ENCODE data around the gene IL7R.
"Not testable (repeated sequence)": the region's sequence is repeated elsewhere in the genome, so short reads cannot be mapped to it uniquely, and the experiment has no call there.

IL7R gene

GRCh38 chr5:35845508-35845907, 11.2 kb upstream of the IL7R start:
- DNase-seq: not testable (repeated sequence)

- DNase-seq: no peak
Observed at GRCh38 chr5:35847491-35847890, 9.2 kb upstream of the IL7R start.

DNA sequence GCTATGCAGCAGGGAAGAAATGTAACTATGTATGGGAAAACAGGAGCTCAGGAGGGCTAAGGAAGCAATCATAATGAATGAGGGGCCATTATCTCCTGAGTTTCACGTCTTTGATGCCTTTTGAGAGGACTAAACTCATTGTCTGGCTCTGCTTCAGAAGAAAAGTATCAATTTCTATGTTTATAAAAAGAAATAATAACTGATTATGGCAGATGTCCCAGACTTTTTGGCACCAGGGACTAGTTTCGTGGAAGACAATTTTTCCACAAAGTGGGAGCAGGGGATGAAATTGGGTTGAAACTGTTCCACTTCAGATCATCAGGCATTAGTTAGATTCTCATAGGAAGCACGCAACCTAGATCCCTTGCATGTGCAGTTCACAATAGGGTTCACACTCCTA, 8.7 kb upstream of the IL7R start:
- DNase-seq: no peak

DNA sequence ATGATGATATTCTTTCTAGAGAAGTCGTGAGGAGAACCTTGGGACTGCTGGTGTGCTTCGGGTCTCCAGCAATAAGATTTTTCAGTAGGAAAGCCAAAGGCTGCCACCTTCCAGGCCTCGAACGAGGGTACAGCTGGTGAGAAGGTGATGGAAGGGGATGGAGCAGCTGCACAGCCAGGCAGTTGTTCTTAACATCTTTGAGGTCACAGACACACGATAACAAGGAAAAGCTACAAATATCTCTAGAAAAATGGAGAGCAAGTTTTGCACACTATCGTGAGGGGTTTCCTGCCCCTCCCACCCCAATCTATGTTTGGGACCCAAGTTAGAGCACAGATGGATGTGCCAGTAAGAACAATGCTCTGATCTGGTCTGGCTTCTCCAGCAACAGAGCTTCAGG, 6.8 kb upstream of the IL7R start:
- no peak for DNase-seq

- no peak for DNase-seq
Observed at GRCh38 chr5:35850967-35851680, 5.6 kb upstream of the IL7R start.

- peak; percentile 75 for DNase-seq
Observed at GRCh38 chr5:35852084-35852734, 4.5 kb upstream of the IL7R start.

- DNase-seq: no peak
Observed at GRCh38 chr5:35852773-35853172, 3.9 kb upstream of the IL7R start.

DNA sequence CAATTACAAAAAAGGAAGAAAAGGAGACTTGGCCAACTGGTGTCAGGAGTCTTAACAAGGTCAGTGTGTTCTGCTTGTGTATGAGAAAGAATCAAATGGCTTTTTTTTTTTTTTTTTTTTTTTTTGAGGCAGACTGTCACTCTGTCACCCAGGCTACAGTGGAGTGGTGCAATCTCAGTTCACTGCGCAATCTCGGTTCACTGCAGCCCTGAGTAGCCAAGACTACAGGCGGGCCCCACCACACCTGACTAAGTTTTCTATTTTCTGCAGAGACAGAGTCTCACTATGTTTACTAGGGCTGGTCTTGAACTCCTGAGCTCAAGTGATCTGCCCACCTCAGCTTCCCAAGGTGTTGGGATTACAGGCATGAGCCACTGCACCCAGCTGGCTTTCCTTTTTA, 3.1 kb upstream of the IL7R start:
- DNase-seq: peak; percentile 87

GRCh38 chr5:35854248-35854647, 2.4 kb upstream of the IL7R start:
- DNase-seq: peak; percentile 94

DNA sequence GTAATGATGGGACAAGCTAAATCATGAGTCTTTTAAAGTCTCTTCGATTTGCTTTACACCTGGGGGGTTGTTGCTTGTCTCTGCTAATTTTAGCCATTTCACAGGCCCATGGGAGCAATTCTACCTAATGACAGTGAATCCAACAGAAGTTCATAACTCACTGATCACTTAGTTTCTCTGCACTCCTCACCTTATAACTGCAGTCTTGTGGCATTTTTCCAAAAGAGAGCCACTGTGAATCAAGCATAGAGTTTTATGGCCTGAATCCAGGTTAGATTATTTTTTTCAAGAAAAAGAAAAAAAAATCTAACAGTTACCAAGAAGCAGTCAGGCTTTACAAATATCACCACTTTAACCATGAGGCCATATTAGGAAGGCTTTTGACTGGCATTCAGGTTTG, 1.5 kb upstream of the IL7R start:
- DNase-seq: no peak

DNA sequence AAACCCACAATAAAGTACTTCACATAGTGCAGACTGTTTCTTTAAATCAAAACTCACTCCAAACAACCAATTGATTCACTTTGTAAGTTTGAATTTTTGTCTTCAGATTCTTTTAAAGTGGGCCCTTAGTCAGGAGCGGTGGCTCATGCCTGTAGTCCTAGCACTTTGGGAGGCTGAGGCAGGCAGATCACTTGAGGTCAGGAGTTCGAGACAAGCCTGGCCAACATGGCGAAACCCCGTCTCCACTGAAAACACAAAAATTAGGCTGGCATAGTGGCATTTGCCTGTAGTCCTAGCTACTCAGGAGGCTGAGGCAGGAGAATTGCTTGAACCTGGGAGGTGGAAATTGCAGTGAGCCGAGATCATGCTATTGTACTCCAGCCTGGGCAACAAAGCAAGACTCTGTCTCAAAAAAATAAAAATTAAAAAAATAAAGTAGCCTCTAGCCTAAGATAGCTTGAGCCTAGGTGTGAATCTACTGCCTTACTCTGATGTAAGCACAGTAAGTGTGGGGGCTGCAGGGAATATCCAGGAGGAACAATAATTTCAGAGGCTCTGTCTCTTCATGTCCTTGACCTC, 416 bp upstream of the IL7R start:
- DNase-seq: not testable (repeated sequence)

GRCh38 chr5:35857606-35858205, 1.0 kb downstream of the IL7R start:
- peak; percentile 46 for DNase-seq

DNA sequence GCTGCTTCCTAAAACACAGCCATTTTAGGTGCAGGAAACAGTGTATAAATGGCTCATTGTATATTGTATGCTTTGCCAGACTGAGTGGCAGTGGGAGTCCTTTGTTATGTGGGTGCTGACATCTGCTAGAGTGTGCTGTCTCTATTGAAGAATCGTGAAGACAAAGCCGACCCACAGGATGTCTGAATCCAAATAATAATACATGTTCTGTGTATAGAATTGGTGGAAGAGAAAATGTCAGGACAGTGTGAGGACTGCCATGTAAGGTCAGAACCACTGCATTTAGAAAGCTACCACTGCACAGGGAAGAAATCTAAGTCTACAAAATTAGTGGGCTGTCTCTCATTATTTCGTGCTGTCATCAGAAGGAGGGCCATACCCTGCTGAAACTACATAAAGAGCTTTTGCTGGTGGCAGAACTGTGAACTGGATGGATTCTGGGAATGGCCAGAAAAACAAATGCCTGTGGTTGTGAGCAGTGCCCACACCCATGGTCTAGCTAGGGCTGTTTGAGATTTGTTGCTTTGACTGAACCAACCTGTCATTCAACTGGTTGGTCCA, 2.5 kb downstream of the IL7R start:
- DNase-seq: peak; percentile 60

DNA sequence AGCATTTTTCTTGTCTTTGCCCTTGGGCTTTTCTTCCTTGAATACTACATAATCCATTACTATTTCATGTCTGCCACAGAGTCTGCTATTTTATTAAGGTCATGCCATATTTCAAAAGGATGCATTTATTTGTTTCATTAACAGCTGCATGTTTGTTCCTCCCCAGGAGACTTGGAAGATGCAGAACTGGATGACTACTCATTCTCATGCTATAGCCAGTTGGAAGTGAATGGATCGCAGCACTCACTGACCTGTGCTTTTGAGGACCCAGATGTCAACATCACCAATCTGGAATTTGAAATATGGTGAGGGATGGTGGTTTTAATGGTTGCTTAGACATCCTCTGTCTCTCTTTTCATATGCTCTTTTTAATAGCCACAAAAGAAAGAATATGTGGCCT, 4.0 kb downstream of the IL7R start:
- DNase-seq: no peak

DNA sequence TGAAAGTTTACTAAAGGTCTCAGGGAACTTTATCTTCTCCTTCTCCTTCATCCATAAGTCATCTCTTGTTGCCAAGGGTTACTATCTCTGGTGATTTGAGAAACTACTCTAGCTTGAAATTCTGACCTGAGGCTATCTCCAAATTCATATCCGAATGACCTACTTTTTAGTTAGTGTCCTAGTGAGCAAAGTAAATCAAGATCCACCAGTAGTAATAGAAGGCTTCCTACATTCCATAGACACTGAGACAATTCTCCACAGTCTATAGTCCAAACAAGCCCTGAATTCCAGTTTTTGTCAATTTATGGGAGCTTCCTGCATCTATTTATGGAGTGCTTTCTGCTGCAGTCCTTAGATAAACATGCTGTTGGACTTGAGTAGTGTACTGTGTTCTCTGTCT, 5.0 kb downstream of the IL7R start:
- DNase-seq: no peak

DNA sequence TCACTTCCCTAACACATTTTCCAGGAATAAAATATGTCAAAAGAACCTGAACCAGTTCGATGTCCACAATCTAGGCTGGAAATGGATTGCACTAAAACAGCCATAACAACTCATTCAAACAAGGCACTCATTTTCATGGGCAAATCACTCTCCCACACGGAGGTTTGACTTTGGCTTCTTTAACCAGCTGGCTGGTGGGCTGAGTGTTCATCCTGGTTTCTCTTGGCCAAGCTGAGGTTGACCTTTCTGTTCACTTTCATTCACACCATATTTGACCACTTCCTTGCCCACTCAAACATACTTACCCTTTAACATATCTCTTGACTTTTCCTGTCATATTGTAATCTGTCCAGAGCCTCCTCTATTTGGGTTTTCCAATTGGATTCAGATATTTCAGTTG, 5.4 kb downstream of the IL7R start:
- no peak for DNase-seq

DNA sequence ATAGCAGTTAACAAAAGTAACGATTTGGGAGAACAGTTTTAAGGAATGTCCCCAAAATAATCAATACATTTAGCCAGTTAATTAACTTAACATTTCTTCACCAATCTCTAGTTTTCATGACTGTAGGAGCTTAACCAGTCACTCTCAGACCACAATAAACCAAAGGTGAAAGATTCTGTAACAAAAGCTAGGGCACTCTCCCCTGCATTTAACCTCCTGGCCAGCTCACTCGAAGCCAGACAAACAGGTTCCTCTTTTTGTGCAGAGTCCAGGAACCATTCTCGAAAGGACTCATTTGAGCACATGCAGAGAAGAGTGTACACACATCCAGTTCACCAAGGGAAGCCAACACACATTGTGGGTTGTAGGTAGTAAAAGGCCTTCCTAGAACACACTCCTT, 6.5 kb downstream of the IL7R start:
- no peak for DNase-seq

- no peak for DNase-seq
Observed at GRCh38 chr5:35867998-35868397, 11.3 kb downstream of the IL7R start.

GRCh38 chr5:35869685-35870277, 13.1 kb downstream of the IL7R start:
- no peak for DNase-seq

GRCh38 chr5:35870605-35871004, 13.9 kb downstream of the IL7R start:
- DNase-seq: no peak

GRCh38 chr5:35876454-35876853, 19.8 kb downstream of the IL7R start:
- DNase-seq: no peak

GRCh38 chr5:35876922-35877321, 20.2 kb downstream of the IL7R start:
- no peak for DNase-seq

GRCh38 chr5:35877655-35878054, 21.0 kb downstream of the IL7R start:
- DNase-seq: no peak

All from CD4-positive, alpha-beta T cell treated with Interleukin-10 for 1 hour (primary cell).